Measurements from ENCODE around the gene LCE1E. TPM values are rescaled to one million over a fixed set of nuclear protein-coding genes. Genes with fewer than 3 reads are reported as not detected.

The LCE1E gene
- total and polyA plus RNA-seq, 2 donors (not counting 3 experiments of a cell fraction or from before 2014, with no cell fraction given): not detected

DNA sequence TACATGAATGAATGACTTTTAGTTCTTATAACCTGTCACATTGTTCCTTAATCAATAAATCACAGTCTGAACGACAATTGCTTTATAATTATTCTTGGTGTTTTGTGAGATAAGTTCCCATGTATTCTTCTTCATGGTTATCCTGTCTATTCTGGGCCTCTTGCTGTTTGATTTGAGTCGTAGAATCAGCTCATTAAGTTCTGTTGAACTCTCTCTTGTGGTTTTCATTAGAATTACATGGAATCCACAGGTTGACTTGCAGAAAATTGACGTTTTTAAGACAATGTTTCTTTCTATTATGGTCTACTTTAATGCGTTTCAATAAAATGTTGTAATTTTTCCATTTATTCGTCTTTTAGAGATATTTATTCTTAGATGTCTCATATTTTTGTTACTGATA is 37.2 kb downstream of the LCE1E start:
- H3K4me3 ChIP-seq (replicated peaks in 1 of 3; ENCODE audit: insufficient read depth in 1 of 3, low read depth in 1 of 3, low read length in 3 of 3): no peak overlapping the region
- H3K27ac ChIP-seq (ENCODE audit: insufficient read depth, low read depth, low read length): no peak overlapping the region
- TF ChIP-seq MAX (IDR thresholded peaks at IDR 0.05; ENCODE audit: insufficient read depth, insufficient read length) (no peak), POLR2AphosphoS5 (IDR thresholded peaks at IDR 0.05; ENCODE audit: insufficient read depth, low read depth, low read length) (no peak)
- no TSS peak for BruUV-seq (replicated peaks)
- intact Hi-C loops (cut with micrococcal nuclease) (no loop called here), dilution Hi-C loops (cut with MboI; ENCODE audit: extremely low pct_ligation_motif_present, low sequenced_read_pairs) (no loop called here)
- no peaks in the 10 kb centered on the region for H4K20me1 ChIP-seq (replicated peaks; ENCODE audit: control insufficient read depth, extremely low read depth, insufficient read depth, low read length)
- H3K36me3 ChIP-seq (ENCODE audit: control insufficient read depth in 2 of 2, extremely low read depth in 1 of 2, insufficient read depth in 2 of 2, low read length in 2 of 2): no peaks in the 10 kb centered on the region
- no peaks in the 10 kb centered on the region for H3K9me1 ChIP-seq (replicated peaks; ENCODE audit: control insufficient read depth, extremely low read depth, insufficient read depth, low read length)
- H3K9me3 ChIP-seq (replicated peaks; ENCODE audit: control insufficient read depth, insufficient read depth, low read length): no peaks in the 10 kb centered on the region
- no peak overlapping the region for H3K9ac ChIP-seq (replicated peaks; ENCODE audit: extremely low read depth, insufficient read depth, low read length)
- FAIRE-seq (no peak), DNase-seq (ENCODE audit: low read depth, low spot score) (no peak)
- H3K79me2 ChIP-seq (ENCODE audit: control insufficient read depth, insufficient read depth, low read length): no peaks in the 10 kb centered on the region
- no peak overlapping the region for H3K4me2 ChIP-seq (ENCODE audit: insufficient read depth, low read length)
- H2AFZ ChIP-seq (ENCODE audit: low read depth, low read length): no peak overlapping the region
- H3K27me3 ChIP-seq (ENCODE audit: control insufficient read depth in 2 of 2, insufficient read depth in 2 of 2, low read length in 2 of 2): no peaks in the 10 kb centered on the region
- POLR2A ChIA-PET: no interaction called here
- no peaks in the 10 kb centered on the region for H3K4me1 ChIP-seq (ENCODE audit: control insufficient read depth, extremely low read depth, insufficient read depth, low read length)
- CTCF ChIA-PET: no interaction called here

- Histone ChIP-seq H2AFZ (ENCODE audit: low read depth, low read length) (no peak overlapping the region), H3K27ac (ENCODE audit: insufficient read depth, low read depth, low read length) (no peak overlapping the region), H3K79me2 (ENCODE audit: control insufficient read depth, insufficient read depth, low read length) (no peaks in the 10 kb centered on the region), H3K9me3 (replicated peaks; ENCODE audit: control insufficient read depth, insufficient read depth, low read length) (no peaks in the 10 kb centered on the region), H3K36me3 (ENCODE audit: control insufficient read depth in 2 of 2, extremely low read depth in 1 of 2, insufficient read depth in 2 of 2, low read length in 2 of 2) (no peaks in the 10 kb centered on the region), H3K9me1 (replicated peaks; ENCODE audit: control insufficient read depth, extremely low read depth, insufficient read depth, low read length) (no peaks in the 10 kb centered on the region), H3K4me2 (ENCODE audit: insufficient read depth, low read length) (no peak overlapping the region), H3K9ac (replicated peaks; ENCODE audit: extremely low read depth, insufficient read depth, low read length) (no peak overlapping the region), H3K4me1 (ENCODE audit: control insufficient read depth, extremely low read depth, insufficient read depth, low read length) (no peaks in the 10 kb centered on the region), H4K20me1 (replicated peaks; ENCODE audit: control insufficient read depth, extremely low read depth, insufficient read depth, low read length) (no peaks in the 10 kb centered on the region), H3K27me3 (ENCODE audit: control insufficient read depth in 2 of 2, insufficient read depth in 2 of 2, low read length in 2 of 2) (no peaks in the 10 kb centered on the region), H3K4me3 (replicated peaks in 1 of 3; ENCODE audit: insufficient read depth in 1 of 3, low read depth in 1 of 3, low read length in 3 of 3) (no peak overlapping the region)
- intact Hi-C loops (cut with micrococcal nuclease) (no loop called here), dilution Hi-C loops (cut with MboI; ENCODE audit: extremely low pct_ligation_motif_present, low sequenced_read_pairs) (no loop called here)
- CTCF ChIA-PET: no interaction called here
- POLR2A ChIA-PET: no interaction called here
- no TSS peak for BruUV-seq (replicated peaks)
- DNase-seq (ENCODE audit: low read depth, low spot score): no peak
- FAIRE-seq: no peak
- TF ChIP-seq POLR2A (IDR thresholded peaks at IDR 0.05; ENCODE audit: low read depth, low read length) (no peak), POLR2AphosphoS5 (IDR thresholded peaks at IDR 0.05; ENCODE audit: insufficient read depth, low read depth, low read length) (no peak), CTCF (IDR thresholded peaks at IDR 0.05; ENCODE audit: extremely low read depth in 1 of 2, insufficient read depth in 1 of 2, low read depth in 1 of 2, low read length in 2 of 2) (no peak), MYC (IDR thresholded peaks at IDR 0.05; ENCODE audit: low read depth, low read length) (no peak), GATA2 (IDR thresholded peaks at IDR 0.05; ENCODE audit: insufficient read depth, insufficient read length, low read depth, low read length) (no peak)
These were observed 38.9 kb downstream of the LCE1E start for GRCh38 chr1:152824964-152825363.

Data from endothelial cell of umbilical vein (primary cell).